ENCODE data around the gene PADI1. TPM values are rescaled to one million over a fixed set of nuclear protein-coding genes. Genes with fewer than 3 reads are reported as not detected.

Gene PADI1
- polyA plus RNA-seq, 1 donor from 2014 or later: 0.66 TPM

GRCh38 chr1:17245816-17246325 is 40.9 kb downstream of the PADI1 start:
- Histone ChIP-seq H3F3A (ENCODE audit: insufficient read depth, low read length, poor library complexity, severe bottlenecking) (no peaks in the 10 kb centered on the region), H3K4me2 (ENCODE audit: low read length) (no peak overlapping the region), H3K27ac (ENCODE audit: low read length) (no peak overlapping the region), H3K4me3 (ENCODE audit: low read length) (no peak overlapping the region), H2AFZ (ENCODE audit: low read depth, low read length) (no peak overlapping the region), H3K9ac (ENCODE audit: low read length) (no peak overlapping the region), H3K9me2 (ENCODE audit: insufficient read depth, low read length) (no peaks in the 10 kb centered on the region), H3K79me2 (replicated peaks; ENCODE audit: insufficient read depth, low read length) (no peaks in the 10 kb centered on the region), H3K9me3 (ENCODE audit: low read length) (no peaks in the 10 kb centered on the region), H3K27me3 (ENCODE audit: insufficient read depth, low read depth, low read length) (no peaks in the 10 kb centered on the region), H4K20me1 (ENCODE audit: insufficient read depth) (no peaks in the 10 kb centered on the region), H3K36me3 (ENCODE audit: insufficient read depth, low read length) (no peaks in the 10 kb centered on the region)
- TF ChIP-seq MXI1 (conservative IDR thresholded peaks at IDR 0.05; ENCODE audit: poor library complexity, severe bottlenecking) (no peak), TAF1 (IDR thresholded peaks at IDR 0.05; ENCODE audit: low read depth) (no peak), EZH2 (IDR thresholded peaks at IDR 0.05; ENCODE audit: borderline replicate concordance, insufficient read depth, low read length, poor library complexity, severe bottlenecking) (no peak), POLR2AphosphoS5 (IDR thresholded peaks at IDR 0.05) (no peak), RAD21 (conservative IDR thresholded peaks at IDR 0.05) (no peak), CTCF (IDR thresholded peaks at IDR 0.05; ENCODE audit: poor library complexity, severe bottlenecking) (no peak), SMC3 (conservative IDR thresholded peaks at IDR 0.05; ENCODE audit: poor library complexity) (no peak), REST (IDR thresholded peaks at IDR 0.05; ENCODE audit: borderline replicate concordance) (no peak), EP300 (conservative IDR thresholded peaks at IDR 0.05; ENCODE audit: poor library complexity, severe bottlenecking) (no peak)

- H3K9me2 ChIP-seq (ENCODE audit: insufficient read depth, low read length): no peaks in the 10 kb centered on the region
- H3K79me2 ChIP-seq (replicated peaks; ENCODE audit: insufficient read depth, low read length): no peaks in the 10 kb centered on the region
- no peaks in the 10 kb centered on the region for H3K9me3 ChIP-seq (ENCODE audit: low read length)
- no peak overlapping the region for H2AFZ ChIP-seq (ENCODE audit: low read depth, low read length)
- H3F3A ChIP-seq (ENCODE audit: insufficient read depth, low read length, poor library complexity, severe bottlenecking): no peaks in the 10 kb centered on the region
- H4K20me1 ChIP-seq (ENCODE audit: insufficient read depth): no peaks in the 10 kb centered on the region
- TF ChIP-seq TAF1 (IDR thresholded peaks at IDR 0.05; ENCODE audit: low read depth) (no peak), CTCF (IDR thresholded peaks at IDR 0.05; ENCODE audit: poor library complexity, severe bottlenecking) (no peak), REST (IDR thresholded peaks at IDR 0.05; ENCODE audit: borderline replicate concordance) (no peak), SMC3 (conservative IDR thresholded peaks at IDR 0.05; ENCODE audit: poor library complexity) (no peak), EP300 (conservative IDR thresholded peaks at IDR 0.05; ENCODE audit: poor library complexity, severe bottlenecking) (no peak), EZH2 (IDR thresholded peaks at IDR 0.05; ENCODE audit: borderline replicate concordance, insufficient read depth, low read length, poor library complexity, severe bottlenecking) (no peak), MXI1 (conservative IDR thresholded peaks at IDR 0.05; ENCODE audit: poor library complexity, severe bottlenecking) (no peak), POLR2AphosphoS5 (IDR thresholded peaks at IDR 0.05) (no peak), RAD21 (conservative IDR thresholded peaks at IDR 0.05) (no peak)
- H3K9ac ChIP-seq (ENCODE audit: low read length): no peak overlapping the region
- H3K27me3 ChIP-seq (ENCODE audit: insufficient read depth, low read depth, low read length): no peaks in the 10 kb centered on the region
- H3K4me3 ChIP-seq (ENCODE audit: low read length): no peak overlapping the region
- H3K36me3 ChIP-seq (ENCODE audit: insufficient read depth, low read length): no peaks in the 10 kb centered on the region
- H3K27ac ChIP-seq (ENCODE audit: low read length): no peak overlapping the region
- H3K4me2 ChIP-seq (ENCODE audit: low read length): no peak overlapping the region
These were observed 42.0 kb downstream of the PADI1 start for GRCh38 chr1:17246971-17247370.

Data from neural cell (in vitro differentiated cells).